ENCODE measurements around the gene AP5Z1. TPM values are rescaled to one million over a fixed set of nuclear protein-coding genes. Genes with fewer than 3 reads are reported as not detected.

The AP5Z1 gene
- total RNA-seq, 4 donors from 2014 or later = 12.9 to 40.2 (median 14.6) TPM

- Histone ChIP-seq H3K27ac (no peak overlapping the region), H3K4me1 (no peaks in the 10 kb centered on the region), H3K27me3 (no peaks in the 10 kb centered on the region), H3K9me3 (no peaks in the 10 kb centered on the region), H3K4me3 (no peak overlapping the region), H3K36me3 (no peaks in the 10 kb centered on the region)
- TF ChIP-seq POLR2A (IDR thresholded peaks at IDR 0.05) = no peak
- TF ChIP-seq CTCF (IDR thresholded peaks at IDR 0.05) = no peak
- no peak for DNase-seq
- intact Hi-C loops (cut with DNase I; ENCODE audit: low total_unique reads) = no loop called here
Observed at GRCh38 chr7:4734587-4735345, 40.7 kb upstream of the AP5Z1 start.

- intact Hi-C loops (cut with DNase I; ENCODE audit: low total_unique reads) = no loop called here
- TF ChIP-seq POLR2A (IDR thresholded peaks at IDR 0.05) (no peak), CTCF (IDR thresholded peaks at IDR 0.05) (no peak)
- no peak for DNase-seq
- H3K36me3 ChIP-seq = no peaks in the 10 kb centered on the region
- H3K27me3 ChIP-seq = no peaks in the 10 kb centered on the region
- H3K4me3 ChIP-seq = no peak overlapping the region
- no peaks in the 10 kb centered on the region for H3K4me1 ChIP-seq
- no peak overlapping the region for H3K27ac ChIP-seq
- H3K9me3 ChIP-seq = no peaks in the 10 kb centered on the region
Observed at GRCh38 chr7:4737300-4737699, 38.1 kb upstream of the AP5Z1 start.

GRCh38 chr7:4738711-4739527, 36.5 kb upstream of the AP5Z1 start:
- peaks cover 0 to 4% of the 10 kb centered on the region in 2 donors for H3K4me1 ChIP-seq
- no peaks in the 10 kb centered on the region for H3K27me3 ChIP-seq
- no peaks in the 10 kb centered on the region for H3K9me3 ChIP-seq
- TF ChIP-seq POLR2A (IDR thresholded peaks at IDR 0.05) (no peak), CTCF (IDR thresholded peaks at IDR 0.05) (no peak)
- intact Hi-C loops (cut with DNase I; ENCODE audit: low total_unique reads) = no loop called here
- peak; percentile 52 to 60 for DNase-seq
- H3K36me3 ChIP-seq = no peaks in the 10 kb centered on the region
- peak overlapping the region; percentile 75 to 81 for H3K27ac ChIP-seq
- H3K4me3 ChIP-seq = peak overlapping the region; percentile 15 to 24

- no peaks in the 10 kb centered on the region for H3K27me3 ChIP-seq
- TF ChIP-seq POLR2A (IDR thresholded peaks at IDR 0.05) (peak in 1 of 2 donors; percentile 14), CTCF (IDR thresholded peaks at IDR 0.05) (peak; percentile 44 to 77 (median 60))
- intact Hi-C loops (cut with DNase I; ENCODE audit: low total_unique reads) = no loop called here
- H3K4me1 ChIP-seq = peaks cover 0 to 11% of the 10 kb centered on the region in 2 donors
- H3K9me3 ChIP-seq = no peaks in the 10 kb centered on the region
- no peaks in the 10 kb centered on the region for H3K36me3 ChIP-seq
- peak overlapping the region; percentile 15 to 24 for H3K4me3 ChIP-seq
- peak overlapping the region; percentile 75 to 81 for H3K27ac ChIP-seq
- peak; percentile 67 to 68 for DNase-seq
Observed at GRCh38 chr7:4739528-4739992, 35.9 kb upstream of the AP5Z1 start.

GRCh38 chr7:4740796-4741195, 34.6 kb upstream of the AP5Z1 start:
- no peaks in the 10 kb centered on the region for H3K27me3 ChIP-seq
- TF ChIP-seq CTCF (IDR thresholded peaks at IDR 0.05) (no peak), POLR2A (IDR thresholded peaks at IDR 0.05) (no peak)
- H3K4me3 ChIP-seq = no peak overlapping the region
- no peak for DNase-seq
- no peaks in the 10 kb centered on the region for H3K36me3 ChIP-seq
- no peaks in the 10 kb centered on the region for H3K9me3 ChIP-seq
- intact Hi-C loops (cut with DNase I; ENCODE audit: low total_unique reads) = loop anchor here (5.0 kb wide), 1 partner anchor 58 kb away; the partner anchor contains the start of gene FOXK1
- H3K4me1 ChIP-seq = peaks cover 0 to 12% of the 10 kb centered on the region in 2 donors
- H3K27ac ChIP-seq = no peak overlapping the region

Measured in uterus (tissue), 4 donors.